GM18907 (cell line): ENCODE data around the gene AUTS2.

ENCODE experiments used
- ATAC-seq: cut with Tn5 transposase; IDR thresholded peaks from one replicate; pipeline ENCODE4 v1.9.1; 2021; ENCODE audit warnings: mild to moderate bottlenecking, moderate library complexity; ENCODE audit not compliant: unreplicated experiment

Gene AUTS2

GRCh38 chr7:69708857-69709256 is 110.6 kb downstream of the AUTS2 start:
- no peak for ATAC-seq

- no peak for ATAC-seq
Measured at GRCh38 chr7:69710768-69711438, 112.6 kb downstream of the AUTS2 start.

GRCh38 chr7:69714886-69715576 is 116.8 kb downstream of the AUTS2 start:
- no peak for ATAC-seq

- no peak for ATAC-seq
Measured at GRCh38 chr7:69717221-69717620, 118.9 kb downstream of the AUTS2 start.

- ATAC-seq: no peak
Measured at GRCh38 chr7:69719717-69720116, 121.4 kb downstream of the AUTS2 start.

GRCh38 chr7:69722843-69723242 is 124.6 kb downstream of the AUTS2 start:
- no peak for ATAC-seq

- no peak for ATAC-seq
Measured at GRCh38 chr7:69723663-69724062, 125.4 kb downstream of the AUTS2 start.

GRCh38 chr7:69728304-69728703 is 130.0 kb downstream of the AUTS2 start:
- ATAC-seq: no peak

GRCh38 chr7:69732203-69732602 is 133.9 kb downstream of the AUTS2 start:
- ATAC-seq: no peak

GRCh38 chr7:69735582-69735981 is 137.3 kb downstream of the AUTS2 start:
- ATAC-seq: no peak

GRCh38 chr7:69736126-69736810 is 138.0 kb downstream of the AUTS2 start:
- no peak for ATAC-seq

- ATAC-seq: peak; percentile 67
Measured at GRCh38 chr7:69738396-69738951, 140.2 kb downstream of the AUTS2 start.

- ATAC-seq: peak; percentile 81
Measured at GRCh38 chr7:69739190-69739589, 140.9 kb downstream of the AUTS2 start.

- peak; percentile 54 for ATAC-seq
Measured at GRCh38 chr7:69739931-69740431, 141.7 kb downstream of the AUTS2 start.

- no peak for ATAC-seq
Measured at GRCh38 chr7:69742237-69742636, 144.0 kb downstream of the AUTS2 start.

GRCh38 chr7:69743436-69743835 is 145.2 kb downstream of the AUTS2 start:
- ATAC-seq: no peak

GRCh38 chr7:69744026-69744425 is 145.8 kb downstream of the AUTS2 start:
- ATAC-seq: no peak

- no peak for ATAC-seq
Measured at GRCh38 chr7:69746383-69746782, 148.1 kb downstream of the AUTS2 start.

GRCh38 chr7:69747144-69747543 is 148.9 kb downstream of the AUTS2 start:
- no peak for ATAC-seq

- ATAC-seq: no peak
Measured at GRCh38 chr7:69748530-69748929, 150.3 kb downstream of the AUTS2 start.

- ATAC-seq: no peak
Measured at GRCh38 chr7:69749372-69749979, 151.2 kb downstream of the AUTS2 start.
